Activated CD8-positive, alpha-beta T cell treated with anti-CD3 and anti-CD28 coated beads, Interleukin-2, amount 10 ng/mL, durations not matched to agents 7 days and 5 days (primary cell): ENCODE results near the gene TMEM14B. TPM values are rescaled to one million over a fixed set of nuclear protein-coding genes. Genes with fewer than 3 reads are reported as not detected.
"Not testable (repeated sequence)": the region's sequence is repeated elsewhere in the genome, so short reads cannot be mapped to it uniquely, and the experiment has no call there.

ENCODE experiments used
- ATAC-seq: fragments of 150-1000 bp; cut with Tn5 transposase; one replicate; pipeline ENCODE4 v1.10.0; 2021; ENCODE audit warnings: moderate library complexity
- CTCF ChIA-PET: fragments of 350-600 bp; sonication (Branson Sonifier 250); formaldehyde crosslinking; loops from one replicate; lab custom pipeline; 2021; ENCODE audit warnings: antibody characterized with exemption; lab: Charles Lee
- POLR2A ChIA-PET: fragments of 350-600 bp; sonication (Branson Sonifier 250); formaldehyde crosslinking; loops from one replicate; lab custom pipeline; 2021; ENCODE audit warnings: antibody characterized with exemption; lab: Charles Lee
- DNase-seq: peaks from one replicate; pipeline ENCODE4 v3.0.0-alpha.2; 2020
- H3K27ac Mint-ChIP-seq: one replicate; pipeline ENCODE4 v1.8.0; 2021; ENCODE audit warnings: mild to moderate bottlenecking, mixed read lengths
- H3K27me3 Mint-ChIP-seq: one replicate; pipeline ENCODE4 v1.8.0; 2021; ENCODE audit warnings: low read depth, mixed read lengths
- H3K36me3 Mint-ChIP-seq: one replicate; pipeline ENCODE4 v1.8.0; 2021; ENCODE audit warnings: low read depth, mixed read lengths
- H3K4me1 Mint-ChIP-seq: one replicate; pipeline ENCODE4 v1.8.0; 2021; ENCODE audit warnings: low read depth, mixed read lengths
- H3K4me3 Mint-ChIP-seq: one replicate; pipeline ENCODE4 v1.8.0; 2021; ENCODE audit warnings: mild to moderate bottlenecking, mixed read lengths
- H3K9me3 Mint-ChIP-seq: one replicate; pipeline ENCODE4 v1.8.0; 2022; ENCODE audit warnings: mixed read lengths; ENCODE audit not compliant: insufficient read depth
- total RNA-seq, 2 experiments: library from RNA; stranded (reverse); gene quantifications; one replicate each; pipeline ENCODE4 v1.2.3, GENCODE V29; 2021

TMEM14B gene
- total RNA-seq, 2 experiments from 2014 or later: 85.7 to 92.6 TPM

DNA sequence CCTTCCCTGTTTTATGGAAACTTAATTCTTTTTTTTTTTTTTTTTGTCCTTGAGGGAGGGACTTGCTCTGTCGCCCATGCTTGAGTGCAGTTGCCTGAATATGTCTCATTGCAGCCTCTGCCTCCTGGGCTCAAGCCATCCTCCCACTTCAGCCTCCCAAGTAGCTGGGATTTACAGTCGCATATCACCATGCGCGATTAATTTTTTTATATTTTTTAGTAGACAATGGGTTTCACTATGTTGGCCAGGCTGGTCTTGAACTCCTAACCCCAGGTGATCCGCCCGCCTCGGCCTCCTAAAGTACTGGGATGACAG is 24.1 kb upstream of the TMEM14B start:
- Mint-ChIP-seq H3K9me3 (no peaks in the 10 kb centered on the region), H3K36me3 (peaks cover 35% of the 10 kb centered on the region), H3K27ac (peak overlapping the region; percentile 90), H3K4me1 (peaks cover 57% of the 10 kb centered on the region), H3K4me3 (peak overlapping the region; percentile 91), H3K27me3 (no peaks in the 10 kb centered on the region)
- POLR2A ChIA-PET: interaction anchor here (1.1 to 2.0 kb wide), 2 partner anchors 13 to 29 kb away, joined by 3 to 6 read pairs; partner anchors contain the start of genes C6orf52 and PAK1IP1
- DNase-seq: no peak
- CTCF ChIA-PET: interaction anchor here (1.2 to 1.8 kb wide), 2 partner anchors 10 to 23 kb away, joined by 6 read pairs; no protein-coding TSS in a partner anchor
- no peak for ATAC-seq

DNA sequence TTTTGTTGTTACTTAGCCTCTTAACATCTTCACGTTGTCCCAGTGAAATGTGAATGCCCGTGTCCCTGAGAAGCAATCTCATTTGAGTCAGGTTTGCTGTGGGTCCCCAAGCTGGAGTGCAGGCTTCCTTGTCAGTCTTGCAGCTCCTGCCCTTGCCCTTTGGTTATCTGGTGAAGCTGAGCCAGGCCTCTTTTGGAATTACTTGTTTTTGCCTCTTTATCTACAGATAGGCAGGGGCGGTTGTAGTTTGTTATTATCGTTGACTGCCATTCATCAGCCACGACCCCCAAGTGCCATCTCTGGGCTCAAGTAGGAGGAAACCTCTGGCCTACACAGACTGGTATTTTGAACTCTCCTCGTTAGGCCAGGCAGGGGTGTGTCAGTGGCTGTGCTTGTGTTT is 22.6 kb upstream of the TMEM14B start:
- CTCF ChIA-PET: interaction anchor here (1.6 kb wide), 1 partner anchor 34 kb away, joined by 4 read pairs; no protein-coding TSS in a partner anchor
- Mint-ChIP-seq H3K27me3 (no peaks in the 10 kb centered on the region), H3K27ac (no peak overlapping the region), H3K4me3 (no peak overlapping the region), H3K9me3 (no peaks in the 10 kb centered on the region), H3K36me3 (peaks cover 27% of the 10 kb centered on the region), H3K4me1 (peaks cover 45% of the 10 kb centered on the region)
- ATAC-seq (no peak), DNase-seq (no peak)
- POLR2A ChIA-PET: no interaction called here

DNA sequence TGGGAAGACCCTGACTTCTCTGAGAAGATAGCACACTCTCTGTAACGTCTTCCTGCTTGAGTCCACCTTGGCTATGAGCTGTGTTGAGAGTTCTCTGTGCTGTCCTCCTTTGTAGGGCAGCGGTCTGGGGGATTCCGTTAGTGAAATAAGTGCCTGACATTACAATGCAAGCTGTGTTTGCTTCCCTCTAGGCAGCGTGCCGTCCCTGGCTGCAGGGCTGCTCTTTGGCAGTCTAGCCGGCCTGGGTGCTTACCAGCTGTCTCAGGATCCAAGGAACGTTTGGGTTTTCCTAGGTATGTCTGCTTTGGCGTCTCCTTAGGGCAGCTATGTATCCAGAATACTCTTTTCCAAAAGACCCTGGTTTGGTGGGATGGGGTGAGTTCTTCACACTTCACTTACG is 21.9 kb upstream of the TMEM14B start:
- H3K27ac Mint-ChIP-seq: peak overlapping the region; percentile 39
- H3K9me3 Mint-ChIP-seq: no peaks in the 10 kb centered on the region
- no peak for ATAC-seq
- H3K27me3 Mint-ChIP-seq: no peaks in the 10 kb centered on the region
- no peak overlapping the region for H3K4me3 Mint-ChIP-seq
- POLR2A ChIA-PET: no interaction called here
- CTCF ChIA-PET: interaction anchor here (0.9 to 1.6 kb wide), 2 partner anchors 31 to 33 kb away, joined by 3 to 4 read pairs; partner anchors contain the start of gene PAK1IP1
- H3K36me3 Mint-ChIP-seq: peaks cover 34% of the 10 kb centered on the region
- DNase-seq: no peak
- peaks cover 44% of the 10 kb centered on the region for H3K4me1 Mint-ChIP-seq

DNA sequence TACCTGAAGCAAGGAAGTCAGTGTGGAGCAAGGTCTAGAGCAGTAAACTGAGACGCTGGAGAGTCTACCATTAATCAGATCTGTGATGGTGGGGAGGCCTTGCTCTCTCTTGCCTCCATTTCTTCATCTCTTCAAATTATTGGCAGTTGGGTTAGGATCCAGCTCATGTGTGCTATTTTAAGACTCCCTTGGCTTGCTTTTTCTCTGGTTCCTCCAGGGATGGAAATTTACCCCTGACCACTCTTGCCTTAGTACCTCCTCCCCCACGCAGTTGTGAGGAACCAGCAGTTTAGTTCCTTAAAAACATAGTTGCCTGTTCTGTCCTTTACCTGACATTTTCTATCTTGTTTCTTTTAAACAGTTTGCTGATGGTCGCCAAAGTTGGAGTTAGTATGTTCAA is 17.4 kb upstream of the TMEM14B start:
- H3K27me3 Mint-ChIP-seq: no peaks in the 10 kb centered on the region
- peaks cover 40% of the 10 kb centered on the region for H3K36me3 Mint-ChIP-seq
- POLR2A ChIA-PET: no interaction called here
- no peak for ATAC-seq
- no peak overlapping the region for H3K27ac Mint-ChIP-seq
- H3K4me1 Mint-ChIP-seq: peaks cover 3% of the 10 kb centered on the region
- H3K9me3 Mint-ChIP-seq: no peaks in the 10 kb centered on the region
- CTCF ChIA-PET: interaction anchor here (1.1 kb wide), 1 partner anchor 23 kb away, joined by 3 read pairs; no protein-coding TSS in a partner anchor
- no peak overlapping the region for H3K4me3 Mint-ChIP-seq
- no peak for DNase-seq

DNA sequence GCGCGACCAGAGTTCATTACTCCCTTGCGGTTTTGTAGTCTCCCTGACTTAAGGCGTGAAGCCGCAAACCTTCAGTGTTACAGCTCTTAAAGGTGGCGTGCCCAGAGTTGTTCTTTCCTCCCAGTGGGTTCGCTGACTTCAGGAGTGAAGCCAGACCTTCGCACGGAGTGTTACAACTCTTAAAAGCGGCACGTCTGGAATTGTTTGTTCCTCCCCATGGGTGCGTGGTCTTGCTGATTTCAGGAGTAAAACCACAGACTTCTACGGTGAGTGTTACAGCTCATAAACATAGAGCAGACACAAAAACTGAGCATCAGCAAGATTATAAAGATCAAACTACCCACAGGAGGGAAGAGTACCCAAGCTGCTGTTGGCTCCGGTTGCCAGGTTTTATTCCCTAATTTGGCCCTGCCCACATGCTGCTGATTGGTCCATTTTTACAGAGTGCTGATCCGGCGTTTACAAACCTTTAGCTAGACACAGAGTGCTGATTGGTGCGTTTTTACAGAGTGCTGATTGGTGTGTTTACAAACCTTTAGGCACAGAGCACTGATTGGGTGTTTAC is 14.4 kb upstream of the TMEM14B start:
- H3K4me3 Mint-ChIP-seq: no peak overlapping the region
- ATAC-seq (peak; percentile 30), DNase-seq (no peak)
- no peaks in the 10 kb centered on the region for H3K27me3 Mint-ChIP-seq
- H3K36me3 Mint-ChIP-seq: peaks cover 24% of the 10 kb centered on the region
- no peaks in the 10 kb centered on the region for H3K4me1 Mint-ChIP-seq
- ChIA-PET POLR2A (interaction anchor here (1.1 to 2.0 kb wide), 3 partner anchors 12 to 14 kb away, joined by 3 to 7 read pairs (median 5); no protein-coding TSS in a partner anchor), CTCF (interaction anchor here (1.5 kb wide), 1 partner anchor 9 kb away, joined by 6 read pairs; no protein-coding TSS in a partner anchor)
- H3K9me3 Mint-ChIP-seq: no peaks in the 10 kb centered on the region
- H3K27ac Mint-ChIP-seq: no peak overlapping the region

DNA sequence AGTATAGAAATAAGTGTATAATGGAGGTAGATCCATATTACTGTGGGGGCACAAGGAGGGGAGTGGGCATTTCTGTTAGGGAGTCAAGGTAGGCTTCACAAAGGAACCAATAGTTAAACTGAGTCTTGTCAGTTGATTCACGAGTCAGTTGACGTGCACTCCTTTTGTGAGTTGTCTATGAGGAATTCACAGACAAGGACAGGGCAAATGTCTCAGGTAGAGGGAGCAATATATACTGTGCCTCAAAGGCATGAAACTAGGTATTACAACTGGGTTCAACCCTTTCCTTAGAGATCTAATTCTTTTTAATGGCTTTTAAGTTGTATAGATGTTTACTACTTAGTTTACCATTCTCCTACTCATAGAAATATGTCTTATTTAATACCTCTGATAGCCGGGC is 13.7 kb upstream of the TMEM14B start:
- H3K27me3 Mint-ChIP-seq: no peaks in the 10 kb centered on the region
- H3K9me3 Mint-ChIP-seq: no peaks in the 10 kb centered on the region
- peaks cover 22% of the 10 kb centered on the region for H3K36me3 Mint-ChIP-seq
- ATAC-seq (no peak), DNase-seq (no peak)
- H3K27ac Mint-ChIP-seq: no peak overlapping the region
- H3K4me1 Mint-ChIP-seq: no peaks in the 10 kb centered on the region
- CTCF ChIA-PET: interaction anchor here (1.2 to 1.5 kb wide), 2 partner anchors 10 to 256 kb away, joined by 3 to 6 read pairs; no protein-coding TSS in a partner anchor
- H3K4me3 Mint-ChIP-seq: no peak overlapping the region
- POLR2A ChIA-PET: interaction anchor here (2.0 kb wide), 1 partner anchor 13 kb away, joined by 7 read pairs; no protein-coding TSS in a partner anchor

DNA sequence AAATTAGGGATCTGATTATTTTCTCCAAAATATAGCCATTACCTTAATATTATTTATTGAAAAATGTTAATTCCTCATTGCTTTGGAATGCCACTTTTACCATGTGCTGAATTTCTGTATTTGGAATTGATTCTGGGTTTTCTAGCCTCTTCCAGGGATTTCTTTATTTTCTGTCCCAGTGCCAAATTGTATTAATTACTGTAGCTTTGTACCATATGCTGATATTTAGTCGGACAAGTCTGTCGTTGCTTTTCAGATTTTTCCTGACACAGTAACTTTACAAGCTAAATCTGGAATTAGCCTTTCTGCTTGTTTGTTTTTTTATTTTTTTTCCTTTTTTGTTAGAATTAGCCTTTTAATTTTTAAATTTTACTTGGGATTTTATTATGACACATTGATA is 10.9 kb upstream of the TMEM14B start:
- Mint-ChIP-seq H3K27me3 (no peaks in the 10 kb centered on the region), H3K9me3 (no peaks in the 10 kb centered on the region), H3K4me1 (no peaks in the 10 kb centered on the region), H3K4me3 (no peak overlapping the region), H3K27ac (no peak overlapping the region), H3K36me3 (peaks cover 14% of the 10 kb centered on the region)
- DNase-seq (no peak), ATAC-seq (no peak)
- POLR2A ChIA-PET: no interaction called here
- CTCF ChIA-PET: no interaction called here

DNA sequence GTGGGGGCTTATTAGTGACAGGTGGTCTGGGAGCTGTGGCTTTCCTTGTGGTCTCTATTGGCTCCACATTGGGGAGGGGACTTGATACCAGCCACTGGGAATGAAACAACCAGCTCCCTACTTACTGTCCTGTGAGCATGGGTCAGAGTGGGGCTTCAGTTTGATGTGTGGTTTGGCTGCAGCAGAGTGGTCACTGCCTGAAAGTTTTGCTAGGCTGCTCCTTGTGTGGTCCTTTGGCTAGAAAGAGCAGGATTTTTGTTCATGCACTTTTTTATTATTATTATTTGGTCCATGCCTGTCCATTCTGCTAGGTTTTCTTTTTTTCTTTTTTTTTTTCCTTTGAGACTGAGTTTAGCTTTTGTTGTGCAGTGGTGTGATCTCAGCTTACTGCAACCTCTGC is 7.5 kb upstream of the TMEM14B start:
- Mint-ChIP-seq H3K27ac (no peak overlapping the region), H3K4me3 (no peak overlapping the region), H3K4me1 (peaks cover 2% of the 10 kb centered on the region), H3K27me3 (no peaks in the 10 kb centered on the region), H3K36me3 (peaks cover 5% of the 10 kb centered on the region), H3K9me3 (no peaks in the 10 kb centered on the region)
- no peak for ATAC-seq
- ChIA-PET CTCF (no interaction called here), POLR2A (no interaction called here)
- DNase-seq: no peak

DNA sequence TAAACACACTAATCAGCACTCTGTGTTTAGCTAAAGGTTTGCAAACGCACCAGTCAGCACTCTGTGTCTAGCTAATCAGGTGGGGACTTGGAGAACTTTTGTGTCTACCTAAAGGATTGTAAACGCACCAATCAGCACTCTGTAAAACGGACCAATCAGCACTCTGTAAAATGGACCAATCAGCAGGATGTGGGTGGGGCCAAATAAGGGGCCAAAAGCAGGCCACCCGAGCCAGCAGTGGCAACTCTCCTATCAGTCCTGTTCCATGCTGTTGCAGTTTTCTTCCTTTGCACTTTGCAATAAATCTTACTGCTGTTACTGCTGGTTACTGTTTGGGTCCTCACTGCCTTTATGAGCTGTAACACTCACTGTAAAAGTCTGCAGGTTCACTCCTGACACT is 6.0 kb upstream of the TMEM14B start:
- POLR2A ChIA-PET: interaction anchor here (1.1 to 2.0 kb wide), 2 partner anchors 21 to 22 kb away, joined by 3 to 7 read pairs; no protein-coding TSS in a partner anchor
- H3K4me3 Mint-ChIP-seq, H3K36me3 Mint-ChIP-seq, H3K9me3 Mint-ChIP-seq, H3K27ac Mint-ChIP-seq, ATAC-seq, DNase-seq, H3K27me3 Mint-ChIP-seq: not testable (repeated sequence)
- CTCF ChIA-PET: interaction anchor here (1.4 kb wide), 1 partner anchor 18 kb away, joined by 5 read pairs; no protein-coding TSS in a partner anchor
- peaks cover 13% of the 10 kb centered on the region for H3K4me1 Mint-ChIP-seq

DNA sequence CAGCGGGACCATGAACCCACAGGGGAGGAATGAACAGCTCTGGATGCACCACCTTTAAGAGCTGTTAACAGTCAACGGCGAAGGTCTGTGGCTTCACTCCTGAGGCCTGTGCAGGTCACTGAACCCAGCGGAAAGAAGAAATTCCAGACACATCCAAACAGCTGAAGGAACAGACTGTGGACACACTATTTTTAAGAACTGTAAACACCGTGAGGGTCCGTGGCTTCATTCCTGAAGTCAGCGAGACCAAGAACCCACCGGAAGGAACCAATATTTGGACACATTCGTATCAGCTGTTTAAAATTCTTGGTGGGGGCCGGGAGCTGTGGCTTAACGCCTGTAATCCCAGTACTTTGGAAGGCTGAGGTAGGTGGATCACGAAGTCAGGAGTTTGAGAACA is 5.4 kb upstream of the TMEM14B start:
- H3K4me3 Mint-ChIP-seq: no peak overlapping the region
- H3K4me1 Mint-ChIP-seq: peaks cover 17% of the 10 kb centered on the region
- POLR2A ChIA-PET: interaction anchor here (1.1 to 2.0 kb wide), 2 partner anchors 21 to 23 kb away, joined by 3 to 7 read pairs; no protein-coding TSS in a partner anchor
- CTCF ChIA-PET: interaction anchor here (1.1 to 1.4 kb wide), 2 partner anchors 17 to 21 kb away, joined by 4 to 5 read pairs; no protein-coding TSS in a partner anchor
- ATAC-seq (no peak), DNase-seq (no peak)
- no peaks in the 10 kb centered on the region for H3K27me3 Mint-ChIP-seq
- no peak overlapping the region for H3K27ac Mint-ChIP-seq
- H3K9me3 Mint-ChIP-seq: no peaks in the 10 kb centered on the region
- H3K36me3 Mint-ChIP-seq: peaks cover 8% of the 10 kb centered on the region

DNA sequence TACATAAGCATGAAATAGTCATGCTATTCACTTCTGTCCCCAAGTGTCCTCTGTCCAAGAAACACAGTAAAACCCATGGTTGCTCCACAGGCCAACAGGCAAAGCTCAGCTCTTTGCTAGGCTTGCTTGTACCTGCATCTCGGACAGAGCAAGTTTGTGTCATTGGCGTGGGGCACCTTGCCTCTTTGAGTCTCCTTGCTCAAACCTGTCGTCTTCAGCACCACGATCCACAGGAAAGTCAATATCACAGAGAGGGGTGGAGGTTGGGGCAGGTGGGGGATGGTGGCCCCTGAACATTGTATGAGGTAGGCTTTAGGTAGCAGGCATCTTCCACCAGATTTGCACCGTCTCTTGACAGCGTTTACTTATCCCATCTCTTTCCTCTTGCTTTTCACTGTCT is 4.1 kb upstream of the TMEM14B start:
- DNase-seq (no peak), ATAC-seq (no peak)
- H3K4me1 Mint-ChIP-seq: peaks cover 18% of the 10 kb centered on the region
- H3K27ac Mint-ChIP-seq: no peak overlapping the region
- H3K9me3 Mint-ChIP-seq: no peaks in the 10 kb centered on the region
- no peak overlapping the region for H3K4me3 Mint-ChIP-seq
- ChIA-PET CTCF (interaction anchor here (1.1 kb wide), 1 partner anchor 22 kb away, joined by 4 read pairs; no protein-coding TSS in a partner anchor), POLR2A (no interaction called here)
- H3K27me3 Mint-ChIP-seq: no peaks in the 10 kb centered on the region
- peaks cover 15% of the 10 kb centered on the region for H3K36me3 Mint-ChIP-seq

DNA sequence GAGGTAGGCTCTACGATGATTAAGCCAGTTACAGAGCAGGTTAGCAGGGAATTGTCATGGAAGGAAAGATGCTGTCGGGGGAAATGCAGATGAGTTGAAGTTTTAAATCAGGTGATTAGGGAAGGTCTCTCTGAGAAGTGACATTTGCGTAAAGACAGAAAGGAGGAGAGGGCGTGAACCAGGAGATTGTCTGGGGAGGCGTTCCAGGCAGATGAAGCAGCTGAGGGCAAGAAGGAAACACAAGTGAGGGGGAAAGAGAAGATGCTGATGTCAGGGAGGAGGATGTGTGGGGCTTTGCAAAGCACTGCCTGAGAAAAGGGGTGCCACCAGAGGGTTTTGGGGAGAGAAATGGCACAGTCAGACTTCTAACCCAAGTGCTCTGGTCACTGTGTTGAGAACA is 2.5 kb upstream of the TMEM14B start:
- ChIA-PET POLR2A (interaction anchor here (0.5 kb wide), 1 partner anchor 93 kb away, joined by 3 read pairs; the partner anchor contains the start of gene MAK), CTCF (no interaction called here)
- ATAC-seq: no peak
- no peak for DNase-seq
- no peaks in the 10 kb centered on the region for H3K9me3 Mint-ChIP-seq
- H3K4me3 Mint-ChIP-seq: no peak overlapping the region
- peaks cover 34% of the 10 kb centered on the region for H3K4me1 Mint-ChIP-seq
- H3K27me3 Mint-ChIP-seq: no peaks in the 10 kb centered on the region
- no peak overlapping the region for H3K27ac Mint-ChIP-seq
- H3K36me3 Mint-ChIP-seq: peaks cover 22% of the 10 kb centered on the region
